Activated CD8-positive, alpha-beta memory T cell treated with anti-CD3 and anti-CD28 coated beads, Interleukin-2, amount 50 U/mL, for 1 hour (primary cell): ENCODE measurements around the gene RASGRP2.

Source experiments
- DNase-seq: peaks from one replicate; pipeline ENCODE4 v3.0.0-alpha.2; 2020; ENCODE audit errors: extremely low read depth

RASGRP2 gene

GRCh38 chr11:64742087-64742888 is 1.7 kb downstream of the RASGRP2 start:
- DNase-seq = no peak

- DNase-seq = no peak
Measured at GRCh38 chr11:64741375-64742086, 2.4 kb downstream of the RASGRP2 start.

GRCh38 chr11:64739871-64740270 is 4.1 kb downstream of the RASGRP2 start:
- no peak for DNase-seq

- no peak for DNase-seq
Measured at GRCh38 chr11:64736654-64737053, 7.3 kb downstream of the RASGRP2 start.

- DNase-seq = no peak
Measured at GRCh38 chr11:64735725-64736259, 8.2 kb downstream of the RASGRP2 start.

GRCh38 chr11:64734811-64735724 is 8.9 kb downstream of the RASGRP2 start:
- no peak for DNase-seq

GRCh38 chr11:64731601-64732000 is 12.3 kb downstream of the RASGRP2 start:
- no peak for DNase-seq

GRCh38 chr11:64729851-64730382 is 14.0 kb downstream of the RASGRP2 start:
- DNase-seq = no peak

GRCh38 chr11:64728757-64729365 is 15.1 kb downstream of the RASGRP2 start:
- no peak for DNase-seq

- DNase-seq = no peak
Measured at GRCh38 chr11:64726867-64727530, 16.9 kb downstream of the RASGRP2 start.

GRCh38 chr11:64726211-64726641 is 17.7 kb downstream of the RASGRP2 start:
- no peak for DNase-seq

- no peak for DNase-seq
Measured at GRCh38 chr11:64724863-64725532, 18.9 kb downstream of the RASGRP2 start.

- DNase-seq = no peak
Measured at GRCh38 chr11:64723907-64724862, 19.8 kb downstream of the RASGRP2 start.

GRCh38 chr11:64723117-64723906 is 20.6 kb downstream of the RASGRP2 start, which contains the start of gene NRXN2:
Gene NRXN2, minus strand, starts transcription at chr11:64723197. Its CDS starts 9,498 bp downstream, at chr11:64713699.
- DNase-seq = peak; percentile 51

GRCh38 chr11:64722141-64723065 is 21.5 kb downstream of the RASGRP2 start:
- DNase-seq = no peak

- no peak for DNase-seq
Measured at GRCh38 chr11:64721359-64721699, 22.6 kb downstream of the RASGRP2 start.
